MM.1S (cell line): ENCODE results near the gene DDIAS.
"Not testable (repeated sequence)": the region's sequence is repeated elsewhere in the genome, so short reads cannot be mapped to it uniquely, and the experiment has no call there.

Source experiments
- DNase-seq: peaks from one replicate; pipeline ENCODE4 v3.0.0-alpha.2; 2015
- H2AFZ ChIP-seq: fragments of 300-600 bp; sonication (generic); 2 replicates; pipeline ENCODE4 v1.6.0; 2016; ENCODE audit warnings: antibody characterized with exemption, low read length
- H3F3A ChIP-seq: fragments of 300-600 bp; sonication (generic); 2 replicates; pipeline ENCODE4 v1.6.1; 2016; ENCODE audit warnings: mild to moderate bottlenecking, antibody characterized with exemption, low read length, moderate library complexity, mixed read lengths; ENCODE audit not compliant: insufficient read depth
- H3K27ac ChIP-seq: fragments of 300-600 bp; sonication (generic); 2 replicates; pipeline ENCODE4 v1.5.1; 2016; ENCODE audit warnings: mild to moderate bottlenecking, low read length
- H3K27me3 ChIP-seq: fragments of 300-600 bp; sonication (generic); replicated peaks from 2 replicates; pipeline ENCODE4 v1.6.0; 2016; ENCODE audit warnings: low read length; ENCODE audit not compliant: insufficient read depth
- H3K36me3 ChIP-seq: fragments of 300-600 bp; sonication (generic); replicated peaks from 2 replicates; pipeline ENCODE4 v1.6.1; 2016; ENCODE audit warnings: mild to moderate bottlenecking, low read length, mixed read lengths; ENCODE audit not compliant: insufficient read depth
- H3K4me1 ChIP-seq: fragments of 300-600 bp; sonication (generic); 2 replicates; pipeline ENCODE4 v1.6.1; 2016; ENCODE audit warnings: low read length, mixed read lengths
- H3K4me2 ChIP-seq: fragments of 300-600 bp; sonication (generic); 2 replicates; pipeline ENCODE4 v1.6.0; 2016; ENCODE audit warnings: low read depth, low read length
- H3K4me3 ChIP-seq: fragments of 300-600 bp; sonication (generic); 2 replicates; pipeline ENCODE4 v1.5.1; 2016; ENCODE audit warnings: low read length, mixed read lengths
- H3K79me2 ChIP-seq: fragments of 300-600 bp; sonication (generic); 2 replicates; pipeline ENCODE4 v1.6.1; 2016; ENCODE audit warnings: mixed run types, low read length, mixed read lengths
- H3K9ac ChIP-seq: fragments of 300-600 bp; sonication (generic); 2 replicates; pipeline ENCODE4 v1.6.1; 2016; ENCODE audit warnings: low read length, mixed read lengths
- H3K9me2 ChIP-seq: fragments of 300-600 bp; sonication (generic); replicated peaks from 2 replicates; pipeline ENCODE4 v1.6.1; 2016; ENCODE audit warnings: mild to moderate bottlenecking, low read length, mixed read lengths; ENCODE audit not compliant: insufficient read depth
- H3K9me3 ChIP-seq: fragments of 300-600 bp; sonication (generic); replicated peaks from 2 replicates; pipeline ENCODE4 v1.6.1; 2016; ENCODE audit warnings: mild to moderate bottlenecking, low read length, mixed read lengths; ENCODE audit not compliant: insufficient read depth
- H4K20me1 ChIP-seq: fragments of 300-600 bp; sonication (generic); 2 replicates; pipeline ENCODE4 v1.6.1; 2016; ENCODE audit warnings: mild to moderate bottlenecking, low read length, moderate library complexity, mixed read lengths; ENCODE audit not compliant: insufficient read depth
- CTCF ChIP-seq: fragments of 300-600 bp; sonication (generic); IDR thresholded peaks from 2 replicates; pipeline ENCODE4 v1.5.1; 2016; ENCODE audit warnings: antibody characterized with exemption, low read length, mixed read lengths
- EZH2 ChIP-seq: fragments of 300-600 bp; sonication (generic); optimal IDR thresholded peaks from 2 replicates; pipeline ENCODE3; 2017; ENCODE audit warnings: low read depth, mild to moderate bottlenecking, antibody characterized with exemption, low read length, mixed read lengths
- EZH2phosphoT487 ChIP-seq: fragments of 300-600 bp; sonication (generic); IDR thresholded peaks from 2 replicates; pipeline ENCODE4 v1.6.1; 2018; ENCODE audit warnings: antibody characterized with exemption, low read length

DDIAS gene

GRCh38 chr11:82942376-82942775 is 40.8 kb downstream of the DDIAS start:
- H3F3A ChIP-seq = no peaks in the 10 kb centered on the region
- H3K27ac ChIP-seq = no peak overlapping the region
- no peak for DNase-seq
- no peaks in the 10 kb centered on the region for H3K36me3 ChIP-seq
- H3K9me2 ChIP-seq = no peaks in the 10 kb centered on the region
- H3K79me2 ChIP-seq = no peaks in the 10 kb centered on the region
- H3K9me3 ChIP-seq = no peaks in the 10 kb centered on the region
- no peak overlapping the region for H2AFZ ChIP-seq
- no peaks in the 10 kb centered on the region for H4K20me1 ChIP-seq
- TF ChIP-seq EZH2phosphoT487 (no peak), EZH2 (no peak), CTCF (no peak)
- H3K4me1 ChIP-seq = no peaks in the 10 kb centered on the region
- no peak overlapping the region for H3K4me3 ChIP-seq
- no peaks in the 10 kb centered on the region for H3K27me3 ChIP-seq
- H3K9ac ChIP-seq = no peak overlapping the region
- no peak overlapping the region for H3K4me2 ChIP-seq

- H3K27me3 ChIP-seq, H3K9ac ChIP-seq, H3K9me2 ChIP-seq, H3K4me3 ChIP-seq, H3K27ac ChIP-seq, H3K4me2 ChIP-seq, H3K4me1 ChIP-seq, H4K20me1 ChIP-seq, H3F3A ChIP-seq, H3K9me3 ChIP-seq, H3K36me3 ChIP-seq, DNase-seq, H3K79me2 ChIP-seq, H2AFZ ChIP-seq: not testable (repeated sequence)
Measured at GRCh38 chr11:82943430-82943829, 41.9 kb downstream of the DDIAS start.

- Histone ChIP-seq H2AFZ (no peak overlapping the region), H3K36me3 (no peaks in the 10 kb centered on the region), H3K27me3 (no peaks in the 10 kb centered on the region), H3F3A (no peaks in the 10 kb centered on the region), H4K20me1 (no peaks in the 10 kb centered on the region), H3K79me2 (no peaks in the 10 kb centered on the region), H3K9ac (no peak overlapping the region), H3K4me3 (no peak overlapping the region), H3K9me3 (no peaks in the 10 kb centered on the region), H3K9me2 (no peaks in the 10 kb centered on the region), H3K27ac (no peak overlapping the region), H3K4me2 (no peak overlapping the region), H3K4me1 (no peaks in the 10 kb centered on the region)
- no peak for TF ChIP-seq CTCF
- TF ChIP-seq EZH2phosphoT487 = no peak
- TF ChIP-seq EZH2 = no peak
- DNase-seq = no peak
Measured at GRCh38 chr11:82944198-82944597, 42.7 kb downstream of the DDIAS start.

- DNase-seq, H4K20me1 ChIP-seq: not testable (repeated sequence)
Measured at GRCh38 chr11:82945041-82945440, 43.5 kb downstream of the DDIAS start.

More at GRCh38 chr11:82945041-82945440, 43.5 kb downstream of the DDIAS start:
- not testable (repeated sequence) for H3K27ac ChIP-seq, H2AFZ ChIP-seq, H3K79me2 ChIP-seq, H3K9me2 ChIP-seq, H3K4me2 ChIP-seq, H3K4me3 ChIP-seq, H3F3A ChIP-seq, H3K27me3 ChIP-seq, H3K9ac ChIP-seq, H3K9me3 ChIP-seq, H3K36me3 ChIP-seq, H3K4me1 ChIP-seq
